GM23338 (cell line): ENCODE results near the gene MS4A12. TPM values are rescaled to one million over a fixed set of nuclear protein-coding genes. Genes with fewer than 3 reads are reported as not detected.
"Not testable (repeated sequence)": the region's sequence is repeated elsewhere in the genome, so short reads cannot be mapped to it uniquely, and the experiment has no call there.

ENCODE experiments used
- ATAC-seq: fragments of 200-7000 bp; cut with Tn5 transposase; 3 replicates; pipeline ENCODE4 v1.9.1; 2020
- DNase-seq: peaks from one replicate; pipeline ENCODE4 v3.0.0-alpha.2; 2015; ENCODE audit warnings: low spot score
- H2AFZ ChIP-seq: fragments of 200-600 bp; sonication (generic); 2 replicates; pipeline ENCODE4 v1.8.0; 2016; ENCODE audit warnings: antibody characterized with exemption, mild to moderate bottlenecking, moderate library complexity
- H3F3A ChIP-seq: fragments of 200-600 bp; sonication (generic); replicated peaks from 2 replicates; pipeline ENCODE4 v1.8.0; 2017; ENCODE audit warnings: antibody characterized with exemption, mixed run types, low read depth
- H3K27ac ChIP-seq: fragments of 200-600 bp; sonication (generic); 2 replicates; pipeline ENCODE4 v1.6.1; 2016; ENCODE audit warnings: low read depth
- H3K27me3 ChIP-seq: fragments of 200-600 bp; sonication (generic); 2 replicates; pipeline ENCODE4 v1.8.0; 2016; ENCODE audit warnings: mild to moderate bottlenecking, mixed run types, moderate library complexity; ENCODE audit not compliant: insufficient read depth
- H3K36me3 ChIP-seq: fragments of 200-600 bp; sonication (generic); 2 replicates; pipeline ENCODE4 v1.8.0; 2016; ENCODE audit warnings: mild to moderate bottlenecking; ENCODE audit not compliant: insufficient read depth
- H3K4me1 ChIP-seq: fragments of 200-600 bp; sonication (generic); 2 replicates; pipeline ENCODE4 v1.8.0; 2016; ENCODE audit warnings: mild to moderate bottlenecking, moderate library complexity; ENCODE audit not compliant: insufficient read depth
- H3K4me2 ChIP-seq: fragments of 200-600 bp; sonication (generic); 2 replicates; pipeline ENCODE4 v1.7.1; 2017; ENCODE audit warnings: mixed run types
- H3K4me3 ChIP-seq: fragments of 200-600 bp; sonication (generic); 2 replicates; pipeline ENCODE4 v1.6.1; 2016; ENCODE audit warnings: mixed run types
- H3K79me2 ChIP-seq: fragments of 200-600 bp; sonication (generic); replicated peaks from 2 replicates; pipeline ENCODE4 v1.8.0; 2017; ENCODE audit warnings: mild to moderate bottlenecking; ENCODE audit not compliant: insufficient read depth
- H3K9me2 ChIP-seq: fragments of 200-600 bp; sonication (generic); 2 replicates; pipeline ENCODE4 v1.8.0; 2017; ENCODE audit not compliant: insufficient read depth
- H4K20me1 ChIP-seq: fragments of 200-600 bp; sonication (generic); replicated peaks from 2 replicates; pipeline ENCODE4 v1.8.0; 2017; ENCODE audit warnings: mild to moderate bottlenecking; ENCODE audit not compliant: insufficient read depth
- H3K27ac Mint-ChIP-seq: 2 replicates; pipeline ENCODE4 v1.8.0; 2020; ENCODE audit warnings: inconsistent platforms, mild to moderate bottlenecking, moderate library complexity, mixed read lengths
- H3K27me3 Mint-ChIP-seq: 3 replicates; pipeline ENCODE4 v1.8.0; 2022; ENCODE audit warnings: low read depth, mild to moderate bottlenecking, moderate library complexity, mixed read lengths, inconsistent platforms; ENCODE audit not compliant: insufficient read depth, poor library complexity
- H3K36me3 Mint-ChIP-seq: 3 replicates; pipeline ENCODE4 v1.8.0; 2021; ENCODE audit warnings: low read depth, mild to moderate bottlenecking, inconsistent platforms, moderate library complexity, mixed read lengths
- H3K4me1 Mint-ChIP-seq: 3 replicates; pipeline ENCODE4 v1.8.0; 2020; ENCODE audit warnings: mild to moderate bottlenecking, inconsistent platforms, mixed read lengths
- H3K4me3 Mint-ChIP-seq: 3 replicates; pipeline ENCODE4 v1.8.0; 2021; ENCODE audit warnings: moderate library complexity, mild to moderate bottlenecking, inconsistent platforms, mixed read lengths
- H3K9me3 Mint-ChIP-seq: 3 replicates; pipeline ENCODE4 v1.8.0; 2020; ENCODE audit warnings: moderate library complexity, mild to moderate bottlenecking, inconsistent platforms, mixed read lengths
- CREB1 ChIP-seq: fragments of 250-450 bp; sonication (Bioruptor Pico); IDR thresholded peaks from 2 replicates; pipeline ENCODE4 v1.5.0; 2020; ENCODE audit warnings: low read depth, mild to moderate bottlenecking, moderate library complexity
- EZH2phosphoT487 ChIP-seq: fragments of 200-600 bp; sonication (generic); IDR thresholded peaks from one replicate; pipeline ENCODE4 v1.8.1; 2018; ENCODE audit warnings: antibody characterized with exemption; ENCODE audit not compliant: unreplicated experiment
- JUNB ChIP-seq: IDR thresholded peaks from one replicate; pipeline ENCODE4 v1.6.1; 2016; ENCODE audit warnings: antibody characterized with exemption; ENCODE audit not compliant: unreplicated experiment
- STAT1 ChIP-seq: IDR thresholded peaks from one replicate; pipeline ENCODE4 v1.6.1; 2016; ENCODE audit warnings: antibody characterized with exemption; ENCODE audit not compliant: unreplicated experiment
- ZNF462 ChIP-seq: fragments of 250-450 bp; sonication (Bioruptor Pico); IDR thresholded peaks from 2 replicates; pipeline ENCODE4 v1.5.0; 2020; ENCODE audit warnings: mild to moderate bottlenecking, moderate library complexity
- polyA plus RNA-seq: library from polyadenylated mRNA; unstranded; fragments of >200 nt; fragmentation: Nextera tagmentation; extraction: Ambion mirVana; gene quantifications from 2 replicates; pipeline ENCODE4 v1.2.1, GENCODE V29; 2016
- total RNA-seq: library from RNA; depleted of rRNA; stranded (reverse); fragments of >200 nt; shearing (Covaris generic); gene quantifications from 2 replicates; pipeline ENCODE4 v1.2.3, GENCODE V29; 2014

MS4A12 gene
- total and polyA plus RNA-seq, 2 experiments from 2014 or later = 0.21 to 0.34 TPM

- H3F3A ChIP-seq, H3K27me3 Mint-ChIP-seq, H3K4me3 ChIP-seq, H3K27ac ChIP-seq, H3K79me2 ChIP-seq, H3K36me3 ChIP-seq, H3K4me1 ChIP-seq, H3K4me3 Mint-ChIP-seq, ATAC-seq, H4K20me1 ChIP-seq, DNase-seq, H3K4me2 ChIP-seq, H3K27ac Mint-ChIP-seq, H2AFZ ChIP-seq, H3K4me1 Mint-ChIP-seq, H3K27me3 ChIP-seq: not testable (repeated sequence)
- Mint-ChIP-seq H3K36me3 (peaks cover 27% of the 10 kb centered on the region), H3K9me3 (peaks cover 34% of the 10 kb centered on the region)
- peaks cover 18% of the 10 kb centered on the region for H3K9me2 ChIP-seq
Observed at GRCh38 chr11:60509609-60510008, 17.0 kb downstream of the MS4A12 start.

DNA sequence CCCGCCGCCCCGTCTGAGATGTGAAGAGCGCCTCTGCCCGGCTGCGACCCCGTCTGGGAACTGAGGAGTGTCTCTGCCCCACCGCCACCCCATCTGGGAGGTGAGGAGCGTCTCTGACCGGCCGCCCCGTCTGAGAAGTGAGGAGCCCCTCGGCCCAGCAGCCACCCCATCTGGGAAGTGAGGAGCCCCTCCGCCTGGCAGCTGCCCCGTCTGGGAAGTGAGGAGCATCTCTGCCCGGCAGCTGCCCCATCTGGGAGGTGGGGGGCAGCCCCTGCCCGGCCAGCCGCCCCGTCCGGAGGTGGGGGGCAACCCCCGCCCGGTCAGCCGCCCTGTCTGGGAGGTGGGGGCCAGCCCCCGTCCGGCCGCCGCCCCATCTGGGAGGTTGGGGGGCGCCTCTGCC is 17.6 kb downstream of the MS4A12 start:
- H3K4me1 ChIP-seq, H3K27me3 Mint-ChIP-seq, H3K27me3 ChIP-seq, H2AFZ ChIP-seq, H3K4me3 ChIP-seq, H3K79me2 ChIP-seq, H3K4me3 Mint-ChIP-seq, H3K4me2 ChIP-seq, H3K4me1 Mint-ChIP-seq, ATAC-seq, DNase-seq, H4K20me1 ChIP-seq, H3K27ac ChIP-seq, H3F3A ChIP-seq, H3K36me3 ChIP-seq, H3K27ac Mint-ChIP-seq: not testable (repeated sequence)
- peaks cover 18% of the 10 kb centered on the region for H3K9me2 ChIP-seq
- Mint-ChIP-seq H3K9me3 (peaks cover 34% of the 10 kb centered on the region), H3K36me3 (peaks cover 22% of the 10 kb centered on the region)

- Mint-ChIP-seq H3K9me3 (peaks cover 34% of the 10 kb centered on the region), H3K4me1 (peaks cover 5% of the 10 kb centered on the region; the same call in 1 of the 3 replicates), H3K27ac (no peak overlapping the region), H3K4me3 (no peak overlapping the region), H3K27me3 (no peaks in the 10 kb centered on the region), H3K36me3 (peaks cover 21% of the 10 kb centered on the region)
- Histone ChIP-seq H3K4me2 (no peak overlapping the region), H3K4me3 (no peak overlapping the region), H3K4me1 (no peaks in the 10 kb centered on the region), H3K9me2 (peaks cover 12% of the 10 kb centered on the region), H3K36me3 (peaks cover 9% of the 10 kb centered on the region), H3F3A (no peaks in the 10 kb centered on the region), H2AFZ (no peak overlapping the region), H3K79me2 (no peaks in the 10 kb centered on the region), H4K20me1 (no peaks in the 10 kb centered on the region), H3K27me3 (no peaks in the 10 kb centered on the region), H3K27ac (no peak overlapping the region)
- DNase-seq (no peak), ATAC-seq (no peak)
- TF ChIP-seq JUNB (no peak), CREB1 (no peak)
Observed at GRCh38 chr11:60511393-60511792, 18.8 kb downstream of the MS4A12 start.

DNA sequence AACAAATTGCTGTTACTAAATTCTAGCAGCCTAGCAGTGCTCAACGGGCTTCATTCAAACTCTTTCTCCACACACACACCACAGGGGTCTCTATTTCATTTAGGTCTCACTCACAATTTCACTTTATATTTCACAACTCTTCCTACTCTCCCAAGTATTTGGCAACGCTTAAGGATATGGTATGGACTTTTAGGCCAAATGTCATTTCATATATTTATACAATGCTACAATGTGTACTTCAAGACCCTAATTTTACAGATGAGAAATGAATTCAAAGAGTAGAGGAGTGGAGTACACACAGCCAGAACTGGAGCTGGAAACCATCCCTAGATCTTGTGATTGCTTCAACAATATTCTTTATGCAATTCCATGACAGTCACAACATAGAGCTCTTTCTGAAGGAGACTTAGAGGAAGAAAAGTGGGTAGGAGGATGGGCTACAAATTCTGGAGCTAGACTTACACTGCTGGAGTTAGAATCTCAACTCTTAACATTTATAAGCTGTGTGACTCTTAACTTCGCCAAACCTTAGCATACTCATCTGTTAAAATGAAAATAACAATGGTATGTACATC is 20.2 kb downstream of the MS4A12 start:
- ATAC-seq = no peak
- Histone ChIP-seq H2AFZ (no peak overlapping the region), H3K4me1 (no peaks in the 10 kb centered on the region), H3F3A (no peaks in the 10 kb centered on the region), H4K20me1 (no peaks in the 10 kb centered on the region), H3K27me3 (no peaks in the 10 kb centered on the region), H3K79me2 (no peaks in the 10 kb centered on the region), H3K4me2 (no peak overlapping the region), H3K36me3 (peaks cover 9% of the 10 kb centered on the region; the same call in 1 of the 2 replicates), H3K27ac (no peak overlapping the region), H3K9me2 (peaks cover 8% of the 10 kb centered on the region; the same call in 1 of the 2 replicates), H3K4me3 (no peak overlapping the region)
- Mint-ChIP-seq H3K27ac (no peak overlapping the region; the same call in 1 of the 2 replicates), H3K27me3 (no peaks in the 10 kb centered on the region), H3K36me3 (peaks cover 21% of the 10 kb centered on the region), H3K9me3 (peaks cover 31% of the 10 kb centered on the region), H3K4me3 (no peak overlapping the region), H3K4me1 (peaks cover 5% of the 10 kb centered on the region; the same call in 1 of the 3 replicates)
- no peak for DNase-seq
- TF ChIP-seq STAT1 (no peak), JUNB (no peak), ZNF462 (CRISPR knock-in tag) (no peak), EZH2phosphoT487 (no peak)
